Activated CD4-positive, alpha-beta memory T cell treated with anti-CD3 and anti-CD28 coated beads for 36 hours (primary cell): ENCODE data around the gene HTRA3. TPM values are rescaled to one million over a fixed set of nuclear protein-coding genes. Genes with fewer than 3 reads are reported as not detected.

Experiments used
- CTCF ChIA-PET: fragments of 350-600 bp; sonication (Branson Sonifier 250); formaldehyde crosslinking; loops from one replicate; lab custom pipeline; 2021; ENCODE audit warnings: antibody characterized with exemption, inconsistent platforms; lab: Charles Lee
- POLR2A ChIA-PET: fragments of 350-600 bp; sonication (Branson Sonifier 250); formaldehyde crosslinking; loops from one replicate; lab custom pipeline; 2021; ENCODE audit warnings: antibody characterized with exemption; lab: Charles Lee
- DNase-seq: peaks from one replicate; pipeline ENCODE4 v3.0.0-alpha.2; 2020
- H3K27ac Mint-ChIP-seq: one replicate; pipeline ENCODE4 v1.8.0; 2021; ENCODE audit warnings: mixed read lengths
- H3K27me3 Mint-ChIP-seq: one replicate; pipeline ENCODE4 v1.8.0; 2021; ENCODE audit warnings: mixed read lengths
- H3K36me3 Mint-ChIP-seq: one replicate; pipeline ENCODE4 v1.8.0; 2021; ENCODE audit warnings: mixed read lengths
- H3K4me1 Mint-ChIP-seq: one replicate; pipeline ENCODE4 v1.8.0; 2021; ENCODE audit warnings: low read depth, mixed read lengths
- H3K4me3 Mint-ChIP-seq: one replicate; pipeline ENCODE4 v1.8.0; 2021; ENCODE audit warnings: mild to moderate bottlenecking, mixed read lengths
- H3K9me3 Mint-ChIP-seq: one replicate; pipeline ENCODE4 v1.8.0; 2021; ENCODE audit warnings: mixed read lengths
- intact Hi-C: fragments of 100-400 bp; cut with micrococcal nuclease; formaldehyde crosslinking; loops from one replicate; pipeline ENCODE4 v1.15.1; 2023
- total RNA-seq, 2 experiments: library from RNA; stranded (reverse); gene quantifications; one replicate each; pipeline ENCODE4 v1.2.3, GENCODE V29; 2021

HTRA3 gene
- total RNA-seq, 2 experiments from 2014 or later: not detected

DNA sequence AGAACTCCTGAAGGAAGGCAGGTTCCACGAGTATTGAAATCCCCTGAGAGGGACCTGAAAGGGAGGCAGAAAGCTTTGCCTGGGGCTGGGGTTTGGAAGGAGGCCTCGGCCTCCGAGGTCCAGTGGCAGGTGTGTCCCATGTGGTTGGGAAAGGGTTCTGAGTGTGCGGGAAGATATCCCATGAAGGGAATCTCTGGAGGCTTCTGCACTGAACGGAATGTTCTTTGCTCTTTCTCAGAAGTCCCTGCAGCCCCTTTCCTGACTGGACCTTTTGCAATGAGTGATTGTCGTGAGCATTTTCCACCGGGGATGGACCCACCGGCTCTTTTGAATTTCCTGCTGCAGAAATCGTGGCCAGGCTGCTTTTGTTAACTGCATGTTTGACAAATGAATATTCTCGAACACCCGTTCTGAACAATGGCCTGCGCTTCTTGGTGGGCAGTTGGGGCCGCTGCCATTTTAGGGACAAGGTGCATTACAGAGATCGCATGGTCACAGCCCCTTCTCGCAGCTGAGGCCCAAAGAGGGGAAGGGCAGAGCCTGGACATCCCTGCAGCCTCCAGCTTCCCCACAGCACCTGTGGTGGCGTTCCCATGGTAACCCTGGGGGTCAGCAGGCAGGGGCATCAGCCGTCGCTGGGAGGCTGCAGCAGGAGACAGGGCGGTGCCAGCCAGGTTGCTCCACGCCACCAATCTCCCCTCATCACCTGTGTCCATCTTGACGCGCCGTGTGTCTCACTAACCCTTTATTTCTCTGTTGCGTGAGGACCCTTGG, 18.3 kb upstream of the HTRA3 start:
- no peaks in the 10 kb centered on the region for H3K36me3 Mint-ChIP-seq
- H3K4me3 Mint-ChIP-seq: no peak overlapping the region
- ChIA-PET CTCF (no interaction called here), POLR2A (no interaction called here)
- peaks cover 1% of the 10 kb centered on the region for H3K27me3 Mint-ChIP-seq
- no peaks in the 10 kb centered on the region for H3K9me3 Mint-ChIP-seq
- intact Hi-C loops: no loop called here
- DNase-seq: no peak
- no peaks in the 10 kb centered on the region for H3K4me1 Mint-ChIP-seq
- no peak overlapping the region for H3K27ac Mint-ChIP-seq

DNA sequence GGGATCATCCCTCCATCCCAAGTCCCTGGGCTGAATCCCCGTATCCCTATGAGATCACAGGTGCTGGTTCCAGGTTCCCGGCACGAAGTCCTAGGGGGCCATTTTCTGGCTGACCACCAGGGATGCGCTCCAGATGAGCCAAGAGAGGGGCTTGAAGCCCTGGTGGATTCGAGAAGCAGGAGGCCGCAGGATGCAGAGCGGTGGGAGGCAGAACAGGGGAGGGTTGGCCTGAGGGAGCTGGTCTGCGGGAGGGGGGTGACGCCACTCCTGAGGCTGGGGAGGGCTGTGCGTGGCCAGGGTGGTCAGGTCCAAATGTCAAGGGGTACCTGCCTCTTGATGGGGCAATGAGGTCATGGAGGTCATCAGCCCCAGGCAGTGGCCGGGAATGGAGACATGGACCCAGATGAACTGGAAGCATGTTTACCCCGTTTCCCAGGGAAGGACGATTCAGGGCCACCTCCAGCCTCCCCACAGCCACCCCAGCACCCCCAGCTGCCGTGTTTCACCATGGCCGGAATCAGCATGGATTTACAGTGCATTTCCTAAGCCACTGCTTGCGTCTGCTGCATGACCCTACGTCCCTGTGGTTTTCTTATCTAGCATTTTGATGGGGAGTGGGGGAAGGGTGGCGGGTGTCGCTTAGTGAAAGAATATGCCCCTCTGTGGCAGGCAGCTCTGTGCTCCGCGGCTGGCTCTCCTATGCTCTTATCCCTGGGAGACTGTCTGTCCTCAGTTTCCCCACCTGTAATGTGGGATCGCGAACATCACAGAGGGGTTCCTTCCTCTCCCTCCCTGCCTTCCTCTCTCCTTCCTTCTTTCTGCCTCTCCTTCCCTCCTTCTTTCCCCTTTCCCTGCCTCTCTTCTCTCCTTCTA, 17.0 kb upstream of the HTRA3 start:
- Mint-ChIP-seq H3K27me3 (peaks cover 1% of the 10 kb centered on the region), H3K27ac (no peak overlapping the region), H3K36me3 (no peaks in the 10 kb centered on the region), H3K4me1 (no peaks in the 10 kb centered on the region), H3K4me3 (no peak overlapping the region), H3K9me3 (no peaks in the 10 kb centered on the region)
- intact Hi-C loops: no loop called here
- ChIA-PET CTCF (interaction anchor here (1.0 to 1.2 kb wide), 2 partner anchors 10 to 216 kb away, joined by 3 read pairs; no protein-coding TSS in a partner anchor), POLR2A (no interaction called here)
- DNase-seq: no peak

DNA sequence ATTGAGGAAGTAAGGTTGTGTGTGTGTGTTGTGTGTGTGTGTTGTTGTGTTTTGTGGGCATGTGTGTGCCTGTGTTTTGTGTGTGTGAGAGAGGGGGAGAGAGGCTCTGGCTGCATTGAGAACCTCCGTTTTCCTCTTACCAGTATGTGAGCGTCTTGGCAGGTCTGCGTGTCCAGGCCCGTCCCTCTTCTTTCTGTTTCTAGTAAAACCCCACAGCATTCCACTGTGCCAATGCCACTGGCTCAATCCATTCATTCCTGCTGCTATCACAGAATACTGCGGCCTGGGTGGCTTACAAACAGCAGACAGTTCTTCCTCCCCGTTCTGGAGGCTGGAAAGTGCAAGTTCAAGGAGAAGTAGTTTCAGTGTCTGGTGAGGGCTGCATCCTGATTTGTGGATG, 15.5 kb upstream of the HTRA3 start:
- no peaks in the 10 kb centered on the region for H3K27me3 Mint-ChIP-seq
- H3K4me1 Mint-ChIP-seq: no peaks in the 10 kb centered on the region
- no peaks in the 10 kb centered on the region for H3K9me3 Mint-ChIP-seq
- no peaks in the 10 kb centered on the region for H3K36me3 Mint-ChIP-seq
- POLR2A ChIA-PET: no interaction called here
- no peak for DNase-seq
- intact Hi-C loops: no loop called here
- CTCF ChIA-PET: interaction anchor here (1.2 kb wide), 1 partner anchor 215 kb away, joined by 3 read pairs; no protein-coding TSS in a partner anchor
- H3K27ac Mint-ChIP-seq: no peak overlapping the region
- no peak overlapping the region for H3K4me3 Mint-ChIP-seq

DNA sequence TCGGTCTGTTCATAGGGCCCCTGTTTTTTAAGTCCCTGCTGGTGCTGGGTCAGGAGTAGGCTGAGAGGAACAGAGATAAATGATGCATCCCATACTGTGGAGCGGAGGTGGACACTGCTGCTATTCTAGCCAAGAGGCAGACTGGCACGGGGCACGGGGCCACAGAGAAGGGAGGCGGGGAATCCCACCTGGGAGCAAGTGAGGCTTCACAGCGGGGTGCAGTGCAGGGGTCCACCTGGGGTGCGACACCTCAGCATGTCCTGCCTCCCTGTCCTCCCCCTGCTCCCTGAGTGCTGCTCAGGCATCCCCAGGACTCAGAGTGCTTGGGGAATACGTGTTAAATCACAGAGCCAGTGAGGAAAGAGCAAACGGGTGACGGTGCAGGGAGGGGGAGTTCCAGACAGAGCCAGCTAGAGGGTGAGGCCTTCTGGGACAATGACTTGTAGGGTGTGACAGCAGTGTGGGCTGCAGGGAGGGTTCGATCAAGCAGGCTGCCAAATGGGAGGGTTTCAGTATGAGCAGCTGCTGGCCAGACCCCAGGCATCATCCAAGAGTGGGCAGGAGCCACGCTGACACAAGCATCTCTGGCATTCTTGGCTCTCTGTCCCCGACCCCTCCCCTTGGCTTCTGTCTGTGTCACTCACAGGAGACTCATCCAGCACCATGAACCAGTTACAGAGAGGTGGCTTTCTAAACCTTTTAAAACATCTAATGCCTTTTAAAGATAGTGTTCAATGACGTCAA, 13.7 kb upstream of the HTRA3 start:
- intact Hi-C loops: no loop called here

DNA sequence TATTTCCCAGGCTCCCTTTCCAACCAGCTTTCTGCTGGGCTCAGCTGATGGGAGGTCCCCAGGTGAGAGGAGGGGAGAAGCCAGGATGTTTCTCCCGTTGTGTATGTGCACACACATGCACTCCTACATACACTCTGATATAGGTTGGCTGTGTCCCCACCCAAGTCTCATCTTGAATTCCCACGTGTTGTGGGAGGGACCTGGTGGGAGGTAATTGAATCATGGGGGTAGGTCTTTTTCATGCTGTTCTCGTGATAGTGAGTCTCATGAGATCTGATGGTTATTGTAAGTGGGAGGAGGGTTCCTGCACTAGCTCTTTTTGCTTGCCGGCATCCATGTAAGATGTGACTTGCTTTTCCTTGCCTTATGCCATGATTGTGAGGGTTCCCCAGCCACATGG, 11.7 kb upstream of the HTRA3 start:
- no peak overlapping the region for H3K27ac Mint-ChIP-seq
- POLR2A ChIA-PET: no interaction called here
- CTCF ChIA-PET: interaction anchor here (0.9 to 1.4 kb wide), 2 partner anchors 10 to 15 kb away, joined by 3 read pairs; no protein-coding TSS in a partner anchor

More for the DNA sequence above, 13.7 kb upstream of the HTRA3 start:
- no peaks in the 10 kb centered on the region for H3K9me3 Mint-ChIP-seq
- no peak overlapping the region for H3K4me3 Mint-ChIP-seq
- ChIA-PET POLR2A (no interaction called here), CTCF (no interaction called here)
- no peak for DNase-seq
- H3K4me1 Mint-ChIP-seq: no peaks in the 10 kb centered on the region
- no peaks in the 10 kb centered on the region for H3K36me3 Mint-ChIP-seq
- H3K27me3 Mint-ChIP-seq: peaks cover 2% of the 10 kb centered on the region
- H3K27ac Mint-ChIP-seq: no peak overlapping the region

DNA sequence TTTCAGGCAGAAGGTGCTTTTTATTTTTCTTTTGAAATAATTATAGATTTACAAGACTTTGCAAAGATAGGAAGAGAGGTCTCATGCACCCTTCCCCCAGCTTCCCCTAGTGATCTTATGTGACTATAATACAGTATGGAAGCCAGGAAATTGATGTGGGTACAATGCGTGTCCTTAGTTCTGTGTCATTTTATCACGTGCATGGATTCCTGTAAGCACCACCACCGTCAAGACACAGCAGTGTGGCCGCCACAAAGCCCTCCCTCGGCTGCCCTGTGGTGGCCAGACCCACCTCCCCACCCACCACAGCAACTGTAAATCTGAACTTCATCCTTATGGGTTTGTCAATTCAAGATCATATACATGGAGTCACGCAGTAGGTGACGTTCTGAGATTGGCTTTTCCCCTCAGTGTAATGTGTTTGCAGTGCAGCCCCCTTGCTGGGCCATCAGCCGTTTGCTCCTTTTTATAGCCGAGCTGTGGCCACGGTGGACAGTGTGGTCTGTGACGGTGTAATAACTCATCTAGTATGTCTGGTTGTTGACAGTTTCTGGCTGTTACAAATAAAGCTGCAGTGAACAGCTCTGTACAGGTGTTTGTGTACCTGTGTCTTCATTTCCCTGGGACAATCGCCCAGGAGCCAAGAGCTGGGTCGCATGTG, 10.9 kb upstream of the HTRA3 start:
- Mint-ChIP-seq H3K27me3 (peaks cover 5% of the 10 kb centered on the region), H3K27ac (no peak overlapping the region), H3K9me3 (no peaks in the 10 kb centered on the region), H3K4me1 (no peaks in the 10 kb centered on the region), H3K36me3 (no peaks in the 10 kb centered on the region), H3K4me3 (no peak overlapping the region)
- ChIA-PET CTCF (interaction anchor here (1.4 kb wide), 1 partner anchor 9 kb away, joined by 3 read pairs; no protein-coding TSS in a partner anchor), POLR2A (no interaction called here)
- DNase-seq: no peak
- intact Hi-C loops: no loop called here

More for the DNA sequence above, 11.7 kb upstream of the HTRA3 start:
- DNase-seq: no peak
- no peaks in the 10 kb centered on the region for H3K9me3 Mint-ChIP-seq
- peaks cover 5% of the 10 kb centered on the region for H3K27me3 Mint-ChIP-seq
- intact Hi-C loops: no loop called here
- H3K36me3 Mint-ChIP-seq: no peaks in the 10 kb centered on the region
- H3K4me3 Mint-ChIP-seq: no peak overlapping the region
- no peaks in the 10 kb centered on the region for H3K4me1 Mint-ChIP-seq

DNA sequence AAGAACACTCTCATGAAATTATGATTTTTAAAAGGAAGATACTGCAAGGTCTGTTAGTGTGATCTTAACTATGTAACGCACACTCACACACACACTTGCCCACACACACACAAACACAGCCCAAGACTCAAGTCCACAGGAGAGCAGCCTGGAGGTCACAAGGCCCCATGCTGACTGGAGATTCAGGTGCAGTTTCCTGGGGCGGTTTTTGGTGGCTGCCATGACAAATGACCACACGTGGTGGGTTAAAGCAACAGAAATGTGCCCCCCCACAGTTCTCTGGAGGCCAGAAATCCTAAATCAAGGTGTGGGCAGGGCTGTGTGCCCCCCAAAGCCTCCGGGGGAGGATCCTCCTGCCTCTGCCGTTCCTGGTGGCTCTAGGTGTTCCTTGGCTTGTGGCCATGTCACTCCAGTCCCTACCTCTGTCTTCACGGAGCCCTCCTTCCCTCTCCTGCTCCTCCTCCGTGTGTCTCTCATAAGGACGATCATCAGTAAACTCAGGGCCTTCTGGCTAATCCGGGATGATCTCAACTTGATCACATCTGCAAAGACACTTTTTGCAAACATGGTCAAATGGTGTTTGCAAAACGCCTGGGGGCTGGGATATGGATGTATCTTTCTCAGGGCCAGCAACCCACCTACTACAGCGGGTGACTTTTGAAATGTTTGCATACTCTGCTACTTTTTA, 9.7 kb upstream of the HTRA3 start:
- H3K4me1 Mint-ChIP-seq: no peaks in the 10 kb centered on the region
- intact Hi-C loops: no loop called here
- POLR2A ChIA-PET: no interaction called here
- peaks cover 5% of the 10 kb centered on the region for H3K27me3 Mint-ChIP-seq
- H3K4me3 Mint-ChIP-seq: no peak overlapping the region
- DNase-seq: no peak
- no peak overlapping the region for H3K27ac Mint-ChIP-seq
- H3K36me3 Mint-ChIP-seq: no peaks in the 10 kb centered on the region
- no peaks in the 10 kb centered on the region for H3K9me3 Mint-ChIP-seq
- CTCF ChIA-PET: no interaction called here

DNA sequence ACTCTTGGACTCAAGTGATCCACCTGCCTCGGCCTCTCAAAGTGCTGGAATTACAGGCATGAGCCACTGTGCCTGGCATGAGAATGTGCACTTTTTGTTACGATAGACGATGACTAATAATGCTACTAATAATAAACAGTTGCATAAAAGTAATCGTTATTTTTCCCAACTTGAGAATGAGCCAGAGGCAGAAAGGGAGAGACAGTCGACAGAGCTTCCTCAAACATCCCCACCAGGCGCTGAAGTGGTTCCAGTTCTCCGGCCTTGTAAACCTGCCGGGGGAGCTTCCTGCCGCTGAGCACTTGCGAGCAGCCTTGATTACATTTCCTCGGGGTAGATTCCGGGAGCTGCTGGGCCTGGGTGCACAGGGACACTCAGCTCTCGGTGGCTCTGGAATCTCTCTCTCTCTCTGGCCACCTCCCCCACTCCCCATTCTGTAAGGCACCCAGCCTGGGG, 8.9 kb upstream of the HTRA3 start:
- no peak for DNase-seq
- Mint-ChIP-seq H3K4me3 (no peak overlapping the region), H3K27ac (no peak overlapping the region), H3K4me1 (no peaks in the 10 kb centered on the region), H3K9me3 (no peaks in the 10 kb centered on the region), H3K36me3 (no peaks in the 10 kb centered on the region), H3K27me3 (peaks cover 5% of the 10 kb centered on the region)
- ChIA-PET POLR2A (no interaction called here), CTCF (interaction anchor here (1.0 kb wide), 1 partner anchor 18 kb away, joined by 3 read pairs; no protein-coding TSS in a partner anchor)
- intact Hi-C loops: no loop called here

DNA sequence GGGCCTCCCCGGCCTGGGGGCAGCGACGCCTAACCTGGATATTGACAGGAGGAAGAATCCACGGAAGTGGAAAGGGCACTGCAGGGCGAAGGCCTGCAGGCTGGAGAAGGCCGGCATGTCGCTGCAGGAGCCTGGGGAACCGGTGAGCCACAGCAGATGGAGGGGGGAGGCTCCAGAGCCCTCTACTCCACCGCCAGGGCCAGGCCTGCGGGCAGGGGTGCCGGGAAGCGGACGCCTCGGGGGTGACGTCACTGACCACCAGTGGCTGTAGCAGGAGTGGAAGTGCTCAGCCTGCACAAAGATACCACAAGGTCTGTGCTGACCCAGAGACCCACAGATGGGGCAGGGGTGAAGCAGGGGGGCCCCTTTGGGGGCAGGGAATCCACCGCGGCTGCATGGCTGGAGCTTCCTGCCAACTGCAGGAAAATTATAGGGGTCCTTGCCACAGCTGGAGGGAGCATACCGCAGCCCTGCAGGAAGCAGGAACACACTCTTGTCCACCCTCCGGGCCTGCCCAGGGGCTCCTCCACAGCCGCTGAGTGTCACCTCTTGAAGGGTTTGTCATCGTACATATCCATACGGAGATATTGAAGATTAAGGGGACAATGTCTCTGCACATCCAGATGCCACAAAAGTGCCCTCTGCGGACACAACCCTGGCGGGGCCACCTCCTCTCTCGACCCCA, 7.6 kb upstream of the HTRA3 start:
- no peak for DNase-seq
- H3K27ac Mint-ChIP-seq: no peak overlapping the region
- ChIA-PET CTCF (no interaction called here), POLR2A (no interaction called here)
- H3K4me1 Mint-ChIP-seq: no peaks in the 10 kb centered on the region
- intact Hi-C loops: no loop called here
- H3K4me3 Mint-ChIP-seq: no peak overlapping the region
- no peaks in the 10 kb centered on the region for H3K9me3 Mint-ChIP-seq
- H3K36me3 Mint-ChIP-seq: no peaks in the 10 kb centered on the region
- H3K27me3 Mint-ChIP-seq: peaks cover 6% of the 10 kb centered on the region

DNA sequence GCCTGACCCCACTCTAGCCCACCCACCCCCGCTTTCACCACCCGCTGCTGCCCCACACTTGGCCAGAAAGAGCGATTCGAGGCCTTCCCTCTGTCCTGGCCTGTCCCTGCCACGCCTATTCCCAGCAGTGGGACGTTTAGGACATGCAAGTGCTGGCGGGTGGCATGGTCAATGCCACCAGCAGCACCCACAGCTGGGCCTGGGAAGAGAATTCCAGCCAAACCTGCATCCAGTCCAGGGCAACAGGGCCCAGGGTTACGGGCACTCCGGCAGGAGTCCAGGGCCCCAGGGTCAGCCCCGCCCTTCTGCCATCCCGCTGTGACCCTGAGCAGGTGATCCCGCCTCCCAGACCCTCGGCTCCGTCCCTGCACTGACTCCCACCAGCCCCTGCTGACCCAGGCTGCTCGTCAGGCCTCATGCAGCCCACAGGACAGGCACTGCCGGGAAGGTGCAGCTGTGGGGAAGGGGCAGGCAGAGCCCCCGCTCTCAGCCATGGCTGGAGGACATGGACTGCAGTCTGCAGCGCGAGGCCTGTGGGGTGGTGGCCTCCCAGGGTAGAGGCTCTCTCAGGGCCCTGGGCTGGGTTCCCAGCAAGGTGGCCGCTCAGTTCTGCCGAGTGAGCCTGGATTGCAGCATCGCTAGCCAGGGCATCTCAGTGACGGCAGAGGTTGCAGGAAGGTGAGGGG, 6.8 kb upstream of the HTRA3 start:
- Mint-ChIP-seq H3K36me3 (no peaks in the 10 kb centered on the region), H3K4me1 (no peaks in the 10 kb centered on the region), H3K4me3 (no peak overlapping the region), H3K9me3 (no peaks in the 10 kb centered on the region), H3K27ac (no peak overlapping the region), H3K27me3 (peaks cover 6% of the 10 kb centered on the region)
- ChIA-PET POLR2A (no interaction called here), CTCF (no interaction called here)
- DNase-seq: no peak
- intact Hi-C loops: no loop called here
